Ovary (tissue), 3 donors: ENCODE measurements around the gene TXNIP.

ENCODE experiments used
- CTCF ChIP-seq, 3 donors: fragments of 450-650 bp in 2 of 3; fragments of 200-600 bp in 1 of 3; IDR thresholded peaks; one replicate each; pipeline versions ENCODE4 v1.5.1 to v1.8.0; 2016 to 2022; ENCODE audit warnings: antibody characterized with exemption in 3 of 3, mild to moderate bottlenecking in 1 of 3
- EP300 ChIP-seq: sonication (generic); formaldehyde crosslinking; IDR thresholded peaks from one replicate; pipeline ENCODE4 v1.6.1; 2017; ENCODE audit warnings: antibody characterized with exemption
- POLR2A ChIP-seq: fragments of 450-650 bp; IDR thresholded peaks from one replicate; pipeline ENCODE4 v1.6.1; 2017; ENCODE audit warnings: antibody characterized with exemption, mild to moderate bottlenecking, moderate library complexity
- donor health status: DM: no; HTN: no; CAD: no.

DNA sequence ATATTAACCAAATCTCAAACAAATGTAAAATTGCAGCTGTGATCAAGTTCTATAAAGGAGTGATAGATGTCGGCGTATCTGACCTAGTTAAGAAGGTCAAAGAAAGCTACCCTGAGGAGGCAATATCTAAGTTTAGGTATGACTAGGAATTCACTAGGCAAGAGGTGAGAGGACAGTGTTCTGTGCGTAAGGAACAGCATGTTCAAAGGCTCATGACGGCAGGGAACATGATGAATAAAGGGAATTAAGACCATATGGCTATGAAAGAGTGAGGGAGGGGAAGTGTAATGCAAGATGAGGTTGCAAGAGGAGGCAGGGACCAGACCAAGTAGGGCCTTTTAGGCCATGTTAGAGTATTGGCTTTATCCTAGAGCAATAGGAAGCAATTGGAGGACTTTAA lies 47.2 kb downstream of the TXNIP start:
- TF ChIP-seq EP300: no peak
- no peak for TF ChIP-seq CTCF (IDR thresholded peaks at IDR 0.05)
- TF ChIP-seq POLR2A: no peak
